Measurements from ENCODE around the gene LIN37.
A peak's percentile ranks its signal among the peaks of the same experiment; 100 is the strongest.

The LIN37 gene, protein sequence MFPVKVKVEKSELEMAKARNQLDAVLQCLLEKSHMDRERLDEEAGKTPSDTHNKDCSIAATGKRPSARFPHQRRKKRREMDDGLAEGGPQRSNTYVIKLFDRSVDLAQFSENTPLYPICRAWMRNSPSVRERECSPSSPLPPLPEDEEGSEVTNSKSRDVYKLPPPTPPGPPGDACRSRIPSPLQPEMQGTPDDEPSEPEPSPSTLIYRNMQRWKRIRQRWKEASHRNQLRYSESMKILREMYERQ

DNA sequence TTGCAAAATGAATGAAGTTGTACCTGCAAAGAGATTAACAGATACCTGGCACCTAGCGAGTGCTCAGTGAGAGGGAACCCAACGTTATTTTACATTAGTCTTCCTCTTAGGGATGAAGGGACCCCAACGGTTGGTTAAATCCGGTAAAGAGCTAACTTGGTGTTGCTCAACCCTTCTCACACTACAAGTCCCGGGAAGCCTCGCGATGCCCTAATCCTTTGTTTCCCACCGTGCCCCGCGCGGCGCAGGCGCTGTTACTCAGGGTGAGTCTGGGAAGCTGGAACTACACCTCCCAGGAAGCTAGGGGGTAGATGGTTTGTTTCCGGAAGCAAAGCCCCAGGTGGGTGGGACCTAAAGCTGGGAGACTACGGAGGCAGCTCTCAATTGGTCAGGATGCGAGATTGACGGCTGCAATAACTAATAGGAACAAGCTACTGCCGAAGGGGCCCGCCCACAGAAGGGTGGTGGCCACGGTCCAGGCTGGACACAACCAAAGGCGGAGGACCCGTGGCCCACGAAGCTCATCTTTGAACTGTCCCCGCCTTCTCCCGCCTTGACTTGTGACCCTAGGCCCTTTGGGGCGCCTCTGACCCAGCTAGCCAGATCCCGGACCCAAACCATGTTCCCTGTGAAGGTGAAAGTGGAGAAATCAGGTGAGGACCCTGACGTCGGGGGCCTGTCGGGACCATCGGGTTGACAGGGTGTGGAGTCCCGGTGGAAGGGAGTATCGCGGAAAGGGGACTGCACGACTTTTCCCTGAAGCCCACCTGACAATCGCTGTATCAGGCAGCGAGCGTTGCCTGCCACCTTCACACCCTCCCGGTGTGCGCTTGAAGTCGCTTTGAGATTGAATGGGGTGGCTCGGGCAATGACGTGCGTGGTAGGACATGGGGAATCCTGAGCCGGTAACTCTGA, at the start of gene LIN37:
Gene LIN37 (plus strand): TSS at position 471 of the 915 bp plus-strand sequence. CDS start 149 bp downstream, at position 620.
- DNase-seq: peak; percentile 99

DNA sequence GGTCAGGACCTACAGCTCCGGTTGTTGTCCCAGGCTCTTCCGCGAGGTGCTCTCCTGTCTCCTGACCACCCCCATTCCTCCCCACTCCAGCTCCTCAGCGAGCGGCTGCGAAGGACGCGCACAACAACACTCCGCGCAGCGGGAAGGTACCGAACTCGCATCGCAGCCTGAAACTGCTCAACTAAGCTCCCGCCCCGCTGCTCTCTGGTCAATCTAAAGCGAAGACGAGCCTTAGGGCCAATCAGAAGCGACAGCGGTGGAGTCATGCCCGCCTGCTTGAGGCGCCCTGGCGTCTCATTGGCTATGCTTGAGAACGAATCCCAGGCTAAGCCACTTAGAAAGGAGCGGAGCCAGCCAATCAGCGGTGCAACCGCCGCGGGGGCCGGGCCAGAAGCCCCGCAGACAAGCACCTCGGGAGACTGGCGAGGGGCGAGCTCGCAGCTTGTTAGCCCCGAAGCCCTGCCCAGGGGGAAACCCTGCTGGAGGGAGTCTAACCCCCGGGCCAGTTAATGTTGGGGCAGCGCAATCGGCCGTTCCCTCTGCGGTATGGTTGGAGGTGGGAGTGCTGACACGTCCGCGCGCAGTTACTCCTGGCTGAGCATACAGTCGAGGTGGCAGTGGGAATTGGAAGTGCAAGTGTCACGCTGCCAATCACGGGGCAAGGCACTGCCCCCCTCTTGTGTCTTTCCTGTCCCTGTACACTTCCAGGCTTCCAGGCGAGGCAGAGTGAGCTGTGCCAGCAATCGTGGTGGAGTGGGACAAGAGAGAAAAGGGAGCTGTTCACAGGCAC, 46.0 kb upstream of the LIN37 start:
- peak; percentile 98 for DNase-seq

DNA sequence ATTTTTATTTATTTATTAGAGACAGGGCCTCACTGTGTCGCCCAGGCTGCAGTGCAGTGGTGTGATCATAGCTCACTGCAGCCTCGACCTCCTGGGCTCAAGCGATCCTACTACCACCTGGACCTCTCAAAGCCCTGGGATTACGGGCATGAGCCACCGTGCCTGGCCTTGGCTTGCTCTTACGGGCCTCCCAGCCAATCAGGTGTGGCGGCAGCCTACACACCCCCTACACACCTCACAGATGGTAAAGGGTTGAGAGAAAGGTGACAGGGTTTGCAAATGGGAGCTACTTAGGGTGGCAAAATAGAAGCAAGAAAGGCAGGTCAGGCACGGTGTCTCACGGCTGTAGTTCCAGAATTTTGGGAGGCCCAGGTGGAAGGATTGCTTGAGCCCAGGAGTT, 45.0 kb upstream of the LIN37 start:
- DNase-seq: no peak

DNA sequence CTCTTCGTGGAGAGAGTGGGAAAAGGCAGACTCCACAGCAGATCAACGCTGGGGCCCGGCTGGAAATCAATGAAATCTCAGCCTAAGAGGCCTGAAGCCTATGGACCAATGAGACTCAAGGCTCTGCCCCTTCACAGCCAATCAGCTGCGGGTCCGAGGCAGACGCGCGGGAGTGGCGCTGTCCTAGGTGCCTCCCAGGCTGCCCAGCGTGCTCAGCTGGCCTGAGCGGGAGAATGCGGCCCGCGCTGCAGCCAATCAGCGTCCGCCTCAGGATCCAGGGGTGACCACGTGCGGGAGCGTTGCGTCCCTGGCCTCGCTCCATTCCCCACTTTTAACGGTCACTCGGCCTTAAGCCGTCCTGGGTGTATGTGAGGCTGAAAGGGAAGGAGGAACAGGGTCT, 44.2 kb upstream of the LIN37 start, which contains the start of gene ZBTB32:
Gene ZBTB32 (plus strand): TSS at position 341 of the 400 bp plus-strand sequence. CDS start 10,069 bp downstream, outside the sequence.
- DNase-seq: no peak

- DNase-seq: no peak
Observed at GRCh38 chr19:35708391-35708790, 40.0 kb upstream of the LIN37 start.

DNA sequence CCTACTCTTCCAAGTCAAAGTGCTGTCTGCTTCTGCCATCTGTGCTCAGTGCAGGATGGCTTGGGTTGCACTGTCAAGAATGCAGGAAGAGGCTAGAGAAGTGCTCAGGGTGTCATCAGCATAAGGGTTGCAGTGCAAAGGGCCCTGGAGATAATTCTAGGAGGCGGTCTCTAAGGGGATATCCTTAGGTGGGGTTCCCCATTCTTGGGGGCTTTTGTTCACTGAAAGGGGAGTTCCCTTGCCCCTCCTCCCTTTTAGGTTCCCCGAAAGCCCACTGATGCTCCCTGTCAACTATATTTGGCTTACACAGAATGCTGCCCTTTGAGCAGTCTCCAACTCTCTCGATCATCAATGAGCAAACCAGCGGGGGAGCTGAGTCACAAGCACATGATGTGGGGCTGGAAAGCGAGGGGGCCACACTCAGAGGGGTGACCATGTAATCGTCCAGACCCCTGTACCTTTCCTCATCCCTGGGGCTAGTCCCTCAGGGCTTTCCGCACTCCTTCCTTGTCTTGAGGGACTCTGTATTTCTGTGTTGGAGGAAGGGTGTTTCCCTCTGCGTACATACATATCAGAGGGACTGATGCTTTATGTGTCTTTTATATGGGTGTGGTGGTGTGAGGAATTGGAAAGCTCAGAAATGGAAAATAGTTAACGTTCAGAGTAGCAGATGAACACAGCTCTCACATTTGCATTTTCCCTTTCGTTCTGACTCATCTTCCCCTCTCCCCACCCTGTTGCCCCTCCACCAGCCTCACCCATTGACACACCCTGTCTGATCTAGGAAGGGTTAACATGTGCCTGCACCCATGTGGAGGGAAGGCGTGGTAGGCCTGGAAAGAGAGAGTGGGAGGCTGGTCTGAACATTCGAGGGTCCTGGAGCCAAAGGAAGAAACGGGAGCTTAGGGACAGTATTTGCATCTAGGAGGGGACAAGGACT, 37.3 kb upstream of the LIN37 start:
- no peak for DNase-seq

DNA sequence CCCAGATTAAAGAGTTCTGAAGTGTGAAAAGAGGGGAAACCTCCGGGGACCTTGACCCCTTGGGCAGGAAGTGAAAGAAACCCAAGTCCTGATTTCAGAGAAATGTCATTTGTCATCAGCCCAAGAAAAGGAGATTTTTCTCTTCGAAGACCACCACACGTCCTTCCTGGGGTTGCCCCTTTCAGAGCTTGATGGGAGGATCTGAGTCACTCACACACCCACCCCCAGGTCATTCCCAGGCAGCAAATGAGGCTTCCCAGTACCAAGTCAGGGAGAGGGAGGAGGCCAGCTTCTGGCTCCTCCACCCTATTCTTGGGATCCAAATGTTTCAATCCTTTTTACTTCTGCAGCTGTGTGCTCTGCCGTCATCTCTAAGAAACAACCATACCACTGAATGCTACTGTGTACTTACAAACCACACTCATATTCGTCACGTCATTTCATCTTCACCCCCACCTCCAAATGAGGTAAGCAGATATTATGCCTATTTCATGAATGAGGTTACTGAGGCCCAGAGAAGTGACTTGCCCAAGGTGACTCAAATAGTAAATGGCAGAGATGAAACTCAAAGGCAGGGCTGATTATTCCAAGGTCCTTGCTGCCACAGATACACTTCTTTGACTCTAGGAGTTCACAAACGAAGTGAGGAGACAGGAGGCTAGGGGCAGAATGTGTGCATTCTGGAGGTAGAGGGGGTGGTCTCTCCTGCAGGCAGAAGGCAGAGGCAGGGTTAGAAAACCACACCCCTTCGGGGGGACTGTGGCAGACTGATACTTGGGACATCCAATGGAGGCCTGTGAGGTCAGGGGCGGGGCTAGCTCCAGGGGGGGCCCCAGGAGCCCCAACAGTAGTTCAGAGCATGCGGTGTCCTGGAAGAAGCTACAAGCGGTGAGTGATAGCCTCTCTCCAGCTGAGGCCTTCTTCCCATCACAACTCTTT, 35.5 kb upstream of the LIN37 start:
- no peak for DNase-seq

- DNase-seq: no peak
Observed at GRCh38 chr19:35713506-35713850, 34.9 kb upstream of the LIN37 start.

DNA sequence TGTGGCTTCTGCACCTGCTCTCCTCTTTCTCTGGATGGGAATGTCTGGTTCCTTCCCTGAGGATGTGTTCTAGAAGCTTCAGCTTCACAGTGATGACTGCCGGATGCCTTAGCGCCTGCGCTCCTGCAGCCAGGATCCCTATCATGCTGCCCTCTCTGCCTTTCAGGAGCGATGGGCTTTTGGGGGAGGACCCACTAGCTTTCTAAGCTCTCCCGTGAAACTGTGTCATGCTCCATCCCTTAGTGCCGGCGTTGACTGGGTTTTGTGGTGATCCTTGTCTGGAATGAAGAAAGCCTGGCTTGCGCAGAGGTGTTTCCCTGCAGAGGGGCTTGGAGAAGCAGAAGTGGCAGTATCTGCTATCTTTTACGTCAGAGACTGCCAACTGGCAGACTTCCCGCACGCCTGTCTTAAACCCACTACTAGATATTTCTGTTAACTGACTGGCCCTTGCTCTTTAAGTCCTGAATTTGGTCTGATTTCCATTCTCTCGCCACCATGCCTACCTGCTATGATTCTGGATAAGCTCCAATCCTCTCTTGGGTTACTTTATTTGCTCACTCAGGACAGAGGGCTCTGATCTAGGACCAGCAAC, 34.4 kb upstream of the LIN37 start:
- no peak for DNase-seq

GRCh38 chr19:35714601-35715354, 33.6 kb upstream of the LIN37 start:
- no peak for DNase-seq

- DNase-seq: no peak
Observed at GRCh38 chr19:35715355-35715809, 33.0 kb upstream of the LIN37 start.

- peak; percentile 35 for DNase-seq
Observed at GRCh38 chr19:35715981-35716800, 32.2 kb upstream of the LIN37 start.

DNA sequence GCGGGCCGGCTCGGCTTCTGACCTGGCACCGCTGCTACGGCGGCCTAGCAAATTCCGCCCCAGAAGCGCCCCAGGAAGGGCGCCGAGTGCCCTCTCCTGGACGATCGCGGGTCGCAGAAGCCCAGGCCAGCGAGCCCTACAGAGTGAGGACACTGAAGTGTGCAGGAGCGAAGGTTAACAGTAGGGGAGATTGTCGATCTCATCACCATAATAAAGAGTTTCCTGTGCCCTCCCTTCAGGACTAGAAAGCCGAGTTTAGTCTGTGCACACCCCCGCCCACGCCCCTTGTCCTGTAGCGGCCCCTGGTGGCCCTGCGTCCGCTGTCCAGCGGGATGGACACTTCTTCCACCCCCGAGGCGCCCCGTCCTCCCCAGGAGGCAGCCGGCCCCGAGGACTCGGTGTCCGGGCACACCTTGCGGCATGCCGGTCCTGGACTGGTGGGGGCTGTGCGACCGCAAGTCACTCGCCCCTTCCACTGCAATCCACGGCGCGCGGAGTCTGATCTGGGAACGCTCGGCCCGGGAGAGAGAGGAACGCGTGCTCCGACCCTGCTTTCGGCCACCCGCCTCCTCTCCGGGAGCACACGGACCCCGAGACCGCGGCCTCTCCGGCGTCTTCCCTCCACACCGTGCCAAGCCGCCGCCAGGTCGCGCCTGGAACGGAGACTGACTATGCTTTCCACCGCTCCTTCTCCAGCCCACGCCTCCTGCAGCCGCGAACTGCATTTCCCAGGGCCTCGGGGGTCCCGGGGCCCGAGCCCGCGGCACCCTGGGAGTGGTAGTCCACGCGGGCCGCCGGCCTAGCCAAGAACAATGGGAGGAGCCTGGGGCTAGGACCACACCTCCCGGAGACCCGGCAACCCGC, 31.3 kb upstream of the LIN37 start:
- DNase-seq: peak; percentile 98

DNA sequence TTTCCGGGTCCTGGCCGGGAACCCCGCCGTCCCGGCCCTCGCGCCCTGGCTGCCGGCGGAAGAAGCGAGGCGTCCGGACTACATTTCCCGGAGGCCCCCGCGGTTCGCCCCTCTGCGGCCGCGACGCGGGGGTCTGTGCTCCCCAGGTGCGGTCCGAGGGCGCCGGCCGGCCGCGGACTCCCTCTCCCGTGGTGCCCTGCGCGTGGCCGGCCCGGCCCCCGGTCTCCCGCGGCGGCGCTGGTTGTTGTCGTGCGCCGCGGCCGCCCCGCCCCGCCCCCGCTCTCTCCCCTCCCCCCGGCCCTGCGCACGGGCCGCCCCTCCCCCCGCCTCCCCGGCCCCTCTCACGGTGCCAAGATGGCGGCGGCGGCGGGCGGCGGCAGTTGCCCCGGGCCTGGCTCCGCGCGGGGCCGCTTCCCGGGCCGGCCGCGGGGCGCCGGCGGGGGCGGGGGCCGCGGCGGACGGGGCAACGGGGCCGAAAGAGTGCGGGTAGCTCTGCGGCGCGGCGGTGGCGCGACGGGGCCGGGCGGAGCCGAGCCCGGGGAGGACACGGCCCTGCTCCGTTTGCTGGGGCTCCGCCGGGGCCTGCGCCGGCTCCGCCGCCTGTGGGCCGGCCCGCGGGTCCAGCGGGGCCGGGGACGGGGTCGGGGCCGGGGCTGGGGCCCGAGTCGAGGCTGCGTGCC, 30.6 kb upstream of the LIN37 start, which contains the start of gene KMT2B:
Gene KMT2B (plus strand): TSS at position 339 of the 680 bp plus-strand sequence. CDS start 16 bp downstream, at position 355.
- peak; percentile 92 for DNase-seq

DNA sequence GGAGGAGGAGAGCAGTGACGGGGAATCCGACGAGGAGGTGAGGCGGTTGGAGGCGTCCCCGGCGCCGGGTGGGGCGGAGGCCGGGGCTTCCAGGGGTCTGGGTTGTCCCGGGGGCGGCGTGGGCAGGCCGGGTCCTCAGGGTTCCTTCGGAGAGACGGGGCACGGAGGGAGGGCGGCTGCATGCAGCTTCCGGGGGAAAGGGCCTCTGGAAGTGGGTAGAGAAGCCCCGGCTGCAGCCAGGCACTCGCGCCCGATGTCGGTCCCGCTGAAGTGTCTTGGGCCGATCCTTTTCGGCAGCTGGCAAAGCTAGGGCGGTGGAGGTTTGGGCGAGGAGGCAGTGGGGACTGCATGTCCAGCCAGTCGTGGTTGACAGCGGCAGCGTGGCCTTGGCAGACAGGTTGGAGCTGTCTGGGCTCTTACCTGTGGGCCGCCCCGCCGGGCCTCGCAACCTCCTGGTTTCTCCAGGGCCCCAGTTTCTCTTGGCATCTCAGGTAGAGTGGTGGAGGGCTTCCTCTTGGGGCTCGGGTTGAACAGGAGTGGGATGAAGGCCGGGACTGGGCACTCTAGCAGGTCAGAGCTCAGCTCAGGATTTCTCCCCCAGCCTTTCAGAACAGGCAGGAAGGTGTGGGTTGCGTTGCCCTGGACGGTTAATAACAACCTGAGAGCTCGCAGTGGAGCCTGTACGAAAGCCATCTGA, 29.9 kb upstream of the LIN37 start:
- DNase-seq: no peak

Measured in NCI-H748 treated with DMSO at 0.1 percent for 48 hours (cell line).